ENCODE results near the gene COL6A3. TPM values are rescaled to one million over a fixed set of nuclear protein-coding genes. Genes with fewer than 3 reads are reported as not detected.

Gene COL6A3
- total and polyA plus RNA-seq, 7 donors, result 15.5 to 75.2 (median 59.1) TPM

- ATAC-seq, result no peak
- Histone ChIP-seq H3K27me3 (ENCODE audit: insufficient read depth in 3 of 3, low read length in 2 of 3) (peaks cover 0 to 3% (median 0%) of the 10 kb centered on the region in 3 donors), H3K27ac (no peak overlapping the region), H3K9me3 (peaks cover 5% of the 10 kb centered on the region), H3K4me3 (no peak overlapping the region), H3K4me1 (no peaks in the 10 kb centered on the region), H3K36me3 (ENCODE audit: insufficient read depth in 1 of 2, low read depth in 1 of 2) (peaks cover 0 to 6% of the 10 kb centered on the region in 2 donors)
- no peak for TF ChIP-seq CTCF (IDR thresholded peaks at IDR 0.05)
- no peak for DNase-seq
- WGBS, 3 donors, result 89 to 93% (median 90%) methylated on average over 35 of the region's 35 CpGs
- intact Hi-C loops (cut with DNase I), result no loop called here
Measured at GRCh38 chr2:237374284-237375060, 39.5 kb downstream of the COL6A3 start.

GRCh38 chr2:237371856-237372255 lies 42.1 kb downstream of the COL6A3 start:
- intact Hi-C loops (cut with DNase I), result no loop called here
- H3K9me3 ChIP-seq, result no peaks in the 10 kb centered on the region
- H3K36me3 ChIP-seq (ENCODE audit: insufficient read depth in 1 of 2, low read depth in 1 of 2), result peaks cover 0 to 3% of the 10 kb centered on the region in 2 donors
- no peak overlapping the region for H3K27ac ChIP-seq
- no peak for TF ChIP-seq CTCF (IDR thresholded peaks at IDR 0.05)
- no peak overlapping the region for H3K4me3 ChIP-seq
- no peaks in the 10 kb centered on the region for H3K4me1 ChIP-seq
- H3K27me3 ChIP-seq (ENCODE audit: insufficient read depth in 3 of 3, low read length in 2 of 3), result peaks cover 0 to 3% (median 0%) of the 10 kb centered on the region in 3 donors
- no peak for ATAC-seq
- 90 to 93% (median 91%) methylated on average over 24 of the region's 24 CpGs for WGBS, 3 donors
- no peak for DNase-seq

- 91 to 94% (median 91%) methylated on average over 19 of the region's 19 CpGs for WGBS, 3 donors
Measured at GRCh38 chr2:237365671-237366070, 48.3 kb downstream of the COL6A3 start.

GRCh38 chr2:237364655-237365054 lies 49.3 kb downstream of the COL6A3 start:
- intact Hi-C loops (cut with DNase I), result no loop called here
- no peaks in the 10 kb centered on the region for H3K4me1 ChIP-seq
- no peaks in the 10 kb centered on the region for H3K9me3 ChIP-seq
- H3K27me3 ChIP-seq (ENCODE audit: insufficient read depth in 3 of 3, low read length in 2 of 3), result no peaks in the 10 kb centered on the region
- DNase-seq, result no peak
- TF ChIP-seq CTCF (IDR thresholded peaks at IDR 0.05), result no peak
- no peak overlapping the region for H3K27ac ChIP-seq
- H3K36me3 ChIP-seq (ENCODE audit: insufficient read depth in 1 of 2, low read depth in 1 of 2), result no peaks in the 10 kb centered on the region
- 92 to 95% (median 94%) methylated on average over 7 of the region's 7 CpGs for WGBS, 3 donors
- H3K4me3 ChIP-seq, result no peak overlapping the region
- no peak for ATAC-seq

More at GRCh38 chr2:237365671-237366070, 48.3 kb downstream of the COL6A3 start:
- no peak for DNase-seq
- no peak overlapping the region for H3K4me3 ChIP-seq
- intact Hi-C loops (cut with DNase I), result no loop called here
- no peaks in the 10 kb centered on the region for H3K36me3 ChIP-seq (ENCODE audit: insufficient read depth in 1 of 2, low read depth in 1 of 2)
- H3K27me3 ChIP-seq (ENCODE audit: insufficient read depth in 3 of 3, low read length in 2 of 3), result no peaks in the 10 kb centered on the region
- no peaks in the 10 kb centered on the region for H3K4me1 ChIP-seq
- no peak for TF ChIP-seq CTCF (IDR thresholded peaks at IDR 0.05)
- H3K27ac ChIP-seq, result no peak overlapping the region
- H3K9me3 ChIP-seq, result no peaks in the 10 kb centered on the region
- ATAC-seq, result no peak
